ENCODE results near the gene STPG3. TPM values are rescaled to one million over a fixed set of nuclear protein-coding genes. Genes with fewer than 3 reads are reported as not detected.

STPG3 gene
- total and polyA plus RNA-seq, 9 of the 15 experiments (the other 6 are each of a cell fraction or from before 2014, with no cell fraction given): not detected

GRCh38 chr9:137243626-137244485 is 7.2 kb upstream of the STPG3 start (continued):
- no peak for TF ChIP-seq CHAMP1 (IDR thresholded peaks at IDR 0.05)
- no peak for TF ChIP-seq POU5F1 (IDR thresholded peaks at IDR 0.05; ENCODE audit: borderline replicate concordance, low read depth, low read length, partially characterized antibody)
- no peak for TF ChIP-seq SMAD4 (CRISPR knock-in tag; conservative IDR thresholded peaks at IDR 0.05)
- TF ChIP-seq ZNF277 (CRISPR knock-in tag; IDR thresholded peaks at IDR 0.05; ENCODE audit: borderline replicate concordance): no peak
- peak; percentile 35; the same call in 1 of the 2 replicates for TF ChIP-seq TFAP4 (CRISPR knock-in tag; IDR thresholded peaks at IDR 0.05; ENCODE audit: borderline replicate concordance)
- no peak for TF ChIP-seq ZNF583 (CRISPR knock-in tag; IDR thresholded peaks at IDR 0.05)
- TF ChIP-seq CHD7 (IDR thresholded peaks at IDR 0.05; ENCODE audit: low read depth, low read length): no peak
- no peak for TF ChIP-seq PCBP1 (IDR thresholded peaks at IDR 0.05; ENCODE audit: low read depth, low read length, poor library complexity, severe bottlenecking)
- TF ChIP-seq ELF1 (tag; IDR thresholded peaks at IDR 0.05): no peak
- no peak for TF ChIP-seq TRIM24 (IDR thresholded peaks at IDR 0.05)
